Measurements from ENCODE around the gene TMC3.

DNA sequence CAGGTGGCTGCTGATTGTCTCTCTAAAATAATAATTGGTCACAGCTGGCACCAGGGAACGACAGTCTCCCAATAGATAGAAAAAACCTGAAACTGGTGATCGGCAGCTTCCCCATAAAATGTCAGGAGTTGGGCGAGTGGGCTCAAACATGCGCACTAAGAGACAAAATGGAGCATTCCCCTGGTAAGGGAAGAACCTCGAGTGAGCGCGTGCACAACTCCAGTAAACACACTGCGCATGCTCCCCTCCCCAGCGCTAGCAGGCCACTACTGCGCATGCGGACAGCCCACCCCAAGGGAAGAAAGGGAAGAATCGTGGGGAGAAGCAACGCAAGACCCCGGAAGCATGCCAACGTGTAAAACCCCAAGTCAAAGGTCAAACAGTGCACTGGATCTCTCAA lies 42.4 kb downstream of the TMC3 start:
- TF ChIP-seq, protein P1, sequence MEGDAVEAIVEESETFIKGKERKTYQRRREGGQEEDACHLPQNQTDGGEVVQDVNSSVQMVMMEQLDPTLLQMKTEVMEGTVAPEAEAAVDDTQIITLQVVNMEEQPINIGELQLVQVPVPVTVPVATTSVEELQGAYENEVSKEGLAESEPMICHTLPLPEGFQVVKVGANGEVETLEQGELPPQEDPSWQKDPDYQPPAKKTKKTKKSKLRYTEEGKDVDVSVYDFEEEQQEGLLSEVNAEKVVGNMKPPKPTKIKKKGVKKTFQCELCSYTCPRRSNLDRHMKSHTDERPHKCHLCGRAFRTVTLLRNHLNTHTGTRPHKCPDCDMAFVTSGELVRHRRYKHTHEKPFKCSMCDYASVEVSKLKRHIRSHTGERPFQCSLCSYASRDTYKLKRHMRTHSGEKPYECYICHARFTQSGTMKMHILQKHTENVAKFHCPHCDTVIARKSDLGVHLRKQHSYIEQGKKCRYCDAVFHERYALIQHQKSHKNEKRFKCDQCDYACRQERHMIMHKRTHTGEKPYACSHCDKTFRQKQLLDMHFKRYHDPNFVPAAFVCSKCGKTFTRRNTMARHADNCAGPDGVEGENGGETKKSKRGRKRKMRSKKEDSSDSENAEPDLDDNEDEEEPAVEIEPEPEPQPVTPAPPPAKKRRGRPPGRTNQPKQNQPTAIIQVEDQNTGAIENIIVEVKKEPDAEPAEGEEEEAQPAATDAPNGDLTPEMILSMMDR (optimal IDR thresholded peaks at IDR 0.05 in 1 of 3, IDR thresholded peaks at IDR 0.05 in 1 of 3, conservative IDR thresholded peaks at IDR 0.05 in 1 of 3; ENCODE audit: extremely low read depth in 1 of 3, insufficient read depth in 2 of 3, low read length in 3 of 3) = no peak
- TF ChIP-seq EZH2 (IDR thresholded peaks at IDR 0.05; ENCODE audit: low read length) = no peak

All from keratinocyte (primary cell).